PC-9 (cell line): ENCODE data around the gene LMX1B.
"Not testable (repeated sequence)": the region's sequence is repeated elsewhere in the genome, so short reads cannot be mapped to it uniquely, and the experiment has no call there.

ENCODE experiments used
- EZH2 ChIP-seq: fragments of 200-600 bp; sonication (generic); IDR thresholded peaks from 2 replicates; pipeline ENCODE4 v1.8.0; 2017; ENCODE audit warnings: antibody characterized with exemption, low read depth
- TF ChIP-seq, protein P1 (sequence below): fragments of 200-600 bp; sonication (generic); conservative IDR thresholded peaks from 2 replicates; pipeline ENCODE4 v1.6.1; 2017; ENCODE audit warnings: mixed run types, antibody characterized with exemption, mild to moderate bottlenecking, moderate library complexity

DNA sequence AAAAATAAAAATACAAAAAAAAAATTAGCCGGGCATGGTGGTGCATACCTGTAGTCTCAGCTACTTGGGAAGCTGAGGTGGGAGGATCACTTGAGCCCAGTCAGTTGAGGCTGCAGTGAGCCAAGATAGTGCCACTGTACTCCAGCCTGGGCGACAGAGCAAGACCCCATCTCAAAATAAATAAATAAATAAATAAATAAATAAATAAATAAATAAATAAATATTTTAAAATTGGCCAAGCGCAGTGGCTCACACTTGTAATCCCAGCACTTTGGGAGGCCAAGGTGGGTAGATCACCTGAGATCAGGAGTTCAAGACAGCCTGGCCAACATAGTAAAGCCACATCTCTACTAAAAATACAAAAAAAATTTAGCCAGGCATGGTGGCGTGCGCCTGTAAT lies 33.4 kb upstream of the LMX1B start:
- TF ChIP-seq, protein P1, sequence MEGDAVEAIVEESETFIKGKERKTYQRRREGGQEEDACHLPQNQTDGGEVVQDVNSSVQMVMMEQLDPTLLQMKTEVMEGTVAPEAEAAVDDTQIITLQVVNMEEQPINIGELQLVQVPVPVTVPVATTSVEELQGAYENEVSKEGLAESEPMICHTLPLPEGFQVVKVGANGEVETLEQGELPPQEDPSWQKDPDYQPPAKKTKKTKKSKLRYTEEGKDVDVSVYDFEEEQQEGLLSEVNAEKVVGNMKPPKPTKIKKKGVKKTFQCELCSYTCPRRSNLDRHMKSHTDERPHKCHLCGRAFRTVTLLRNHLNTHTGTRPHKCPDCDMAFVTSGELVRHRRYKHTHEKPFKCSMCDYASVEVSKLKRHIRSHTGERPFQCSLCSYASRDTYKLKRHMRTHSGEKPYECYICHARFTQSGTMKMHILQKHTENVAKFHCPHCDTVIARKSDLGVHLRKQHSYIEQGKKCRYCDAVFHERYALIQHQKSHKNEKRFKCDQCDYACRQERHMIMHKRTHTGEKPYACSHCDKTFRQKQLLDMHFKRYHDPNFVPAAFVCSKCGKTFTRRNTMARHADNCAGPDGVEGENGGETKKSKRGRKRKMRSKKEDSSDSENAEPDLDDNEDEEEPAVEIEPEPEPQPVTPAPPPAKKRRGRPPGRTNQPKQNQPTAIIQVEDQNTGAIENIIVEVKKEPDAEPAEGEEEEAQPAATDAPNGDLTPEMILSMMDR = not testable (repeated sequence)
- TF ChIP-seq EZH2 = not testable (repeated sequence)
